ENCODE data around the gene ATXN2L. TPM values are rescaled to one million over a fixed set of nuclear protein-coding genes. Genes with fewer than 3 reads are reported as not detected.

Gene ATXN2L
- total and polyA plus RNA-seq, 2 of the 13 experiments (the other 11 are each of a cell fraction or from before 2014, with no cell fraction given), result 40.8 to 55.1 TPM

DNA sequence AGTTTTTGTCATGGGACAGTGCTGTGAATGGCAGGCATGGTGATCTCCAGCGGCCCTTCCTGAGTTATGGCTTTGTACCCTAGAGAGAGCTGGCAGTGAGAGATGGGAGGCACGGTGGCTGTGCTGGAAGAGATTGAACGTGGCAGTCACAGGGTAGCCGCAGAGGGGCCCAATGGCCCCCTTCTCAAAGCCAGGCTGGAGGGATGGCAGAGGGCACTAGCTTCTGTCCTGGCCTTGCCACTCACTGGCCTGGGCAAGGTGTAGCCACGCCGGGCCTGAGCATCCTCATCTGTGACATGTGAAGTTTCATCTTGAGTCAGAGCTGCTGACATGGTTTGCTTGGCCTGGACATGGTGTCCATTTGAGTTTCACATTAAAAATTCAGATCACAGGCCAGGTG lies 51.6 kb downstream of the ATXN2L start:
- ATAC-seq, result no peak
- no peaks in the 10 kb centered on the region for H3K79me2 ChIP-seq (ENCODE audit: insufficient read depth, low read length)
- WGBS (ENCODE audit: low lambda C conversion rate), result 100% methylated on average over 4 of the region's 6 CpGs
- no peaks in the 10 kb centered on the region for H3K4me1 ChIP-seq (ENCODE audit: insufficient read depth, low read length)
- no peak overlapping the region for H2AFZ ChIP-seq (ENCODE audit: low read length)
- ChIA-PET POLR2A (interaction anchor here (1.1 to 3.2 kb wide), 3 partner anchors 9 to 51 kb away, joined by 4 to 15 read pairs (median 5); no protein-coding TSS in a partner anchor), CTCF (ENCODE audit: low intra/inter-chr PET ratio, low total read pairs) (interaction anchor here (2.9 kb wide), 1 partner anchor 71 kb away, joined by 32 read pairs; no protein-coding TSS in a partner anchor)
- H3K36me3 ChIP-seq (replicated peaks in 1 of 2; ENCODE audit: control insufficient read depth in 1 of 2, insufficient read depth in 2 of 2, low read length in 2 of 2), result peaks cover 38 to 51% of the 10 kb centered on the region in 2 experiments
- in situ Hi-C loops (cut with HindIII; ENCODE audit: extremely low pct_ligation_motif_present, low pct_unique_long_range_greater_than_20kb) (no loop called here), intact Hi-C loops (cut with micrococcal nuclease; ENCODE audit: unreplicated experiment) (no loop called here)
- H3K9ac ChIP-seq (ENCODE audit: insufficient read depth, low read depth, low read length), result no peak overlapping the region
- no peaks in the 10 kb centered on the region for H3K27me3 ChIP-seq (ENCODE audit: control insufficient read depth in 1 of 2, insufficient read depth in 2 of 2, low read length in 2 of 2)
- no peak overlapping the region for H3K27ac ChIP-seq (ENCODE audit: extremely low read length, insufficient read depth, low read length)
- TF ChIP-seq POLR2G (IDR thresholded peaks at IDR 0.05; ENCODE audit: low read depth, low read length) (0 out of 2 replicates have a peak, but pooled peaks have one; percentile 29), RFX5 (IDR thresholded peaks at IDR 0.05; ENCODE audit: low read depth, low read length) (no peak), RBFOX2 (IDR thresholded peaks at IDR 0.05; ENCODE audit: low read depth, low read length) (0 out of 2 replicates have a peak, but pooled peaks have one; percentile 6)
- H3K9me3 ChIP-seq (ENCODE audit: low read length), result no peaks in the 10 kb centered on the region
- BruUV-seq (replicated peaks), result no TSS peak
- no peak overlapping the region for H3K4me3 ChIP-seq (replicated peaks in 1 of 3; ENCODE audit: insufficient read depth in 1 of 3, low read depth in 2 of 3, low read length in 3 of 3)
- no peaks in the 10 kb centered on the region for H4K20me1 ChIP-seq (ENCODE audit: insufficient read depth, low read length)
- FAIRE-seq, result no peak
- no peak overlapping the region for H3K4me2 ChIP-seq (ENCODE audit: low read depth, low read length)
- no peak for DNase-seq (ENCODE audit: low spot score)

DNA sequence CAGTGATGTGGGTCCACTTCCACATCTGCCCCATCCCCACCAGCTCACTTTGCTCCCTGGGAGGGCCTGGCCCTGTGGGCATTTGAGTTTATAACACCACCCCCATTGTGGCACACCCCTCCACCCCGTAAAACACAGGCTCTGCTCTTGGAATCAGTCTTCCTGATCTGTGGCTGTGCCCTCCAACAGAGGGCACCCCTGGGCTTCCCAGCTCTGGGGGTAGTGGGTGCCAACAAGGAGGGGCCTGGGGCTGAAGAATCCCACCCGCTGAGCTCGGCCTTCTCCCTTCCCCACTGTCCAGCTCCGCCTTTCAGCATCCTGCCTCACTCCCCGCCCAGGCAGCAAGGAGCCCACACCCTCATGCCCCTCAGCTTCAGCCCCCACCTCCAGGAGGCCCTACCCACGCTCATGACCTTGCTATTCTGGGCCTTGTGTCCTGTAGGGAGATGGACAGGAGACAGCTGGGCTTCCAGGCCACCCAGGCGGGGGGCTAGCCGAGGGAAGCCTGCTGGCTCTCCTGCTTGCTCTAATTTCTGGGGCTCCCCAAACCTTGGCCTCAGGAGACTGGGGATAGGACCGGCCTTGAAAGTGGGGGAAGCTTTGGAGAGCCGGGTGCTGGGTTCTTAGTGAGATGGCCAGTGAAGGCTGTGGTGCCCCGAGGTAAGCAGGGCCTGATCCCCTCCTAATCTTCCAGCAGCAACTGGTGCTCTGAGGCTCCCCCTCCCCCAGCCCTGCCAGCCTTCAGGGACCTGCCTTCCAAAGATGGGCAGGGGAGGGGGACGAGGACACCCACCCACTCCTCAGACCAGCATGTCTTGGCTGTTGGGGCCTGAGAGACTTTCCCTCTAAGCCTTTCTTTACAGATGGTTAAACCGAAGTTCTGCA lies 52.6 kb downstream of the ATXN2L start:
- Histone ChIP-seq H3K4me2 (ENCODE audit: low read depth, low read length) (no peak overlapping the region), H3K4me3 (replicated peaks in 1 of 3; ENCODE audit: insufficient read depth in 1 of 3, low read depth in 2 of 3, low read length in 3 of 3) (no peak overlapping the region), H3K36me3 (replicated peaks in 1 of 2; ENCODE audit: control insufficient read depth in 1 of 2, insufficient read depth in 2 of 2, low read length in 2 of 2) (peaks cover 29 to 41% of the 10 kb centered on the region in 2 experiments; a peak in 4 of 5 replicates), H3K27me3 (ENCODE audit: control insufficient read depth in 1 of 2, insufficient read depth in 2 of 2, low read length in 2 of 2) (no peaks in the 10 kb centered on the region), H3K9me3 (ENCODE audit: low read length) (no peaks in the 10 kb centered on the region), H3K27ac (ENCODE audit: extremely low read length, insufficient read depth, low read length) (no peak overlapping the region), H4K20me1 (ENCODE audit: insufficient read depth, low read length) (no peaks in the 10 kb centered on the region), H3K79me2 (ENCODE audit: insufficient read depth, low read length) (no peaks in the 10 kb centered on the region), H2AFZ (ENCODE audit: low read length) (no peak overlapping the region), H3K4me1 (ENCODE audit: insufficient read depth, low read length) (no peaks in the 10 kb centered on the region), H3K9ac (ENCODE audit: insufficient read depth, low read depth, low read length) (no peak overlapping the region)
- CTCF ChIA-PET (ENCODE audit: low intra/inter-chr PET ratio, low total read pairs), result interaction anchor here (2.9 kb wide), 1 partner anchor 70 kb away, joined by 32 read pairs; no protein-coding TSS in a partner anchor
- 90% methylated on average over 13 of the region's 13 CpGs for WGBS (ENCODE audit: low lambda C conversion rate)
- in situ Hi-C loops (cut with HindIII; ENCODE audit: extremely low pct_ligation_motif_present, low pct_unique_long_range_greater_than_20kb), result no loop called here
- POLR2A ChIA-PET, result interaction anchor here (0.8 to 3.2 kb wide), 3 partner anchors 10 to 52 kb away, joined by 3 to 15 read pairs (median 4); partner anchors contain the start of gene SH2B1
- intact Hi-C loops (cut with micrococcal nuclease; ENCODE audit: unreplicated experiment), result no loop called here
- FAIRE-seq (no peak), ATAC-seq (no peak), DNase-seq (ENCODE audit: low spot score) (no peak)
- no TSS peak for BruUV-seq (replicated peaks)
- TF ChIP-seq, protein P1, sequence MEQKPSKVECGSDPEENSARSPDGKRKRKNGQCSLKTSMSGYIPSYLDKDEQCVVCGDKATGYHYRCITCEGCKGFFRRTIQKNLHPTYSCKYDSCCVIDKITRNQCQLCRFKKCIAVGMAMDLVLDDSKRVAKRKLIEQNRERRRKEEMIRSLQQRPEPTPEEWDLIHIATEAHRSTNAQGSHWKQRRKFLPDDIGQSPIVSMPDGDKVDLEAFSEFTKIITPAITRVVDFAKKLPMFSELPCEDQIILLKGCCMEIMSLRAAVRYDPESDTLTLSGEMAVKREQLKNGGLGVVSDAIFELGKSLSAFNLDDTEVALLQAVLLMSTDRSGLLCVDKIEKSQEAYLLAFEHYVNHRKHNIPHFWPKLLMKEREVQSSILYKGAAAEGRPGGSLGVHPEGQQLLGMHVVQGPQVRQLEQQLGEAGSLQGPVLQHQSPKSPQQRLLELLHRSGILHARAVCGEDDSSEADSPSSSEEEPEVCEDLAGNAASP (CRISPR knock-in tag; IDR thresholded peaks at IDR 0.05; ENCODE audit: borderline replicate concordance), result no peak
- TF ChIP-seq, protein P2, sequence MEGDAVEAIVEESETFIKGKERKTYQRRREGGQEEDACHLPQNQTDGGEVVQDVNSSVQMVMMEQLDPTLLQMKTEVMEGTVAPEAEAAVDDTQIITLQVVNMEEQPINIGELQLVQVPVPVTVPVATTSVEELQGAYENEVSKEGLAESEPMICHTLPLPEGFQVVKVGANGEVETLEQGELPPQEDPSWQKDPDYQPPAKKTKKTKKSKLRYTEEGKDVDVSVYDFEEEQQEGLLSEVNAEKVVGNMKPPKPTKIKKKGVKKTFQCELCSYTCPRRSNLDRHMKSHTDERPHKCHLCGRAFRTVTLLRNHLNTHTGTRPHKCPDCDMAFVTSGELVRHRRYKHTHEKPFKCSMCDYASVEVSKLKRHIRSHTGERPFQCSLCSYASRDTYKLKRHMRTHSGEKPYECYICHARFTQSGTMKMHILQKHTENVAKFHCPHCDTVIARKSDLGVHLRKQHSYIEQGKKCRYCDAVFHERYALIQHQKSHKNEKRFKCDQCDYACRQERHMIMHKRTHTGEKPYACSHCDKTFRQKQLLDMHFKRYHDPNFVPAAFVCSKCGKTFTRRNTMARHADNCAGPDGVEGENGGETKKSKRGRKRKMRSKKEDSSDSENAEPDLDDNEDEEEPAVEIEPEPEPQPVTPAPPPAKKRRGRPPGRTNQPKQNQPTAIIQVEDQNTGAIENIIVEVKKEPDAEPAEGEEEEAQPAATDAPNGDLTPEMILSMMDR (CRISPR knock-in tag; IDR thresholded peaks at IDR 0.05), result peak; percentile 54
- no peak for TF ChIP-seq MEIS2 (CRISPR knock-in tag; IDR thresholded peaks at IDR 0.05)
- TF ChIP-seq, protein P3, sequence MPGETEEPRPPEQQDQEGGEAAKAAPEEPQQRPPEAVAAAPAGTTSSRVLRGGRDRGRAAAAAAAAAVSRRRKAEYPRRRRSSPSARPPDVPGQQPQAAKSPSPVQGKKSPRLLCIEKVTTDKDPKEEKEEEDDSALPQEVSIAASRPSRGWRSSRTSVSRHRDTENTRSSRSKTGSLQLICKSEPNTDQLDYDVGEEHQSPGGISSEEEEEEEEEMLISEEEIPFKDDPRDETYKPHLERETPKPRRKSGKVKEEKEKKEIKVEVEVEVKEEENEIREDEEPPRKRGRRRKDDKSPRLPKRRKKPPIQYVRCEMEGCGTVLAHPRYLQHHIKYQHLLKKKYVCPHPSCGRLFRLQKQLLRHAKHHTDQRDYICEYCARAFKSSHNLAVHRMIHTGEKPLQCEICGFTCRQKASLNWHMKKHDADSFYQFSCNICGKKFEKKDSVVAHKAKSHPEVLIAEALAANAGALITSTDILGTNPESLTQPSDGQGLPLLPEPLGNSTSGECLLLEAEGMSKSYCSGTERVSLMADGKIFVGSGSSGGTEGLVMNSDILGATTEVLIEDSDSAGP (CRISPR knock-in tag; IDR thresholded peaks at IDR 0.05; ENCODE audit: borderline replicate concordance), result 0 out of 2 replicates have a peak, but pooled peaks have one; percentile 30
- no peak for TF ChIP-seq ZNF121 (CRISPR knock-in tag; IDR thresholded peaks at IDR 0.05)
- TF ChIP-seq, protein P4, sequence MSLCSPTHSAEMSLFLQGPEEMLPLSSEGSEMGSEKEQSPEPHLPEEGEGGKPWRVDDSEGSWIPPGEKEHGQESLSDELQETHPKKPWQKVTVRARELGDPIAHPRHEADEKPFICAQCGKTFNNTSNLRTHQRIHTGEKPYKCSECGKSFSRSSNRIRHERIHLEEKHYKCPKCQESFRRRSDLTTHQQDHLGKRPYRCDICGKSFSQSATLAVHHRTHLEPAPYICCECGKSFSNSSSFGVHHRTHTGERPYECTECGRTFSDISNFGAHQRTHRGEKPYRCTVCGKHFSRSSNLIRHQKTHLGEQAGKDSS (CRISPR knock-in tag; IDR thresholded peaks at IDR 0.05; ENCODE audit: borderline replicate concordance, low read depth), result no peak
